ENCODE measurements around the gene NAA35.
A peak's percentile ranks its signal among the peaks of the same experiment; 100 is the strongest.
"Not testable (repeated sequence)": the region's sequence is repeated elsewhere in the genome, so short reads cannot be mapped to it uniquely, and the experiment has no call there.

The NAA35 gene

DNA sequence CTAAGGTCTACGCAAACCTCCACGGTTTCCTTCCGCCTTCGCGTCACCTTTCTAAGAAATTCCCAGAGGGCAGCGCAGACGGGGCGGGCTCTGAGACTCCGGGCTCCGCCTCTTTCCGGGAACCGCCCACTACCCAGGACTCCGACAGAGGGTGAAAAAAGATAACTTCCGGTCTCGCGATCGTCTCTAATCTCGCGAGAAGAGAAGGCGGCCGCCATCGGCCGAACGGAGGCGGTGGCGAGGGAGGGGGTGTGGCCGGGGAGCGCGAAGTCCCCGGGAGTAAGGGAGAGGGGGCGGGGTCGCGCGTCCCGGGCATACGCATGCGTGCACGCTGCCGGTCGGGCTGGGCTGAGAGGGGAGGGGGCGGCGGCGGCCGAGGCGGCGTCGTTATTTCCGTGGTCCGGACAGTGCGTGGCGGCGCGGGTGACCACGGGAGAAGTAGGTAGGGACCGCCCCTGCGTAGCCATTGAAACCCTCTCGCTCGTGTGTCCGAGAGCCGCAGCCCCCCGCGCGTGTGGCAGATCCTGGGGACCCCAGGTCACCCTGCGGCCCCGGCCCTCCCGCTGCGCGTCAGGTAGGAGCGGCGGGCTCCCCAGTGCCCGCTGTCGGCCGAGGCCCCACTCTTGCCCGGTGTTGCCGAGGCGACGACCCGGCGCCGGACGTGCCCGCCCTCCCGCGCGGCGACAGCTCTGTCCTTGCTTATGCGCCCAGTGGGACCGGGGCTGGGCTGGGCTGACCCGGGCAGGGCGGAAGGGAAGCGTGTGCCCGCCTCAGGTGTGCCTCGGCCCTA is at the start of gene NAA35:
TSS of gene NAA35 (plus strand) at position 315 of the 790 bp plus-strand sequence. CDS start 1,014 bp downstream, outside the sequence.
- peak; percentile 99 for DNase-seq

DNA sequence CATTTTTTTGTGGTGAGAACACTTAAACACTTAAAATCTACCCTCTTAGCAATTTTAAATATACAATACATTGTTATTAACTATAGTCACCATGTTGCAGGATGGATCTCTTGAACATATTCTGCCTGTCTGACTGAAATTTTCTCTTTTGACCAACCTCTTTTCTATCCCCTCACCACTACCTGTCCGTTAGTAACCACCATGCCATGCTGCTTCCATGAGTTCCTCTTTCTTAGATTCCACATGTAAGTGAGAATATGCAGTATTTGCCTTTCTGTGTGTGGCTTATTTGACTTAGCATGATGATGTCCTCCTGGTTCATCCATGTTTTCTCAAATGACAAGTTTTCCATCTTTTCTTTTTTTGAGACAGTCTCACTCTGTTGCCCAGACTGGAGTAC is 48.5 kb upstream of the NAA35 start:
- DNase-seq: no peak

DNA sequence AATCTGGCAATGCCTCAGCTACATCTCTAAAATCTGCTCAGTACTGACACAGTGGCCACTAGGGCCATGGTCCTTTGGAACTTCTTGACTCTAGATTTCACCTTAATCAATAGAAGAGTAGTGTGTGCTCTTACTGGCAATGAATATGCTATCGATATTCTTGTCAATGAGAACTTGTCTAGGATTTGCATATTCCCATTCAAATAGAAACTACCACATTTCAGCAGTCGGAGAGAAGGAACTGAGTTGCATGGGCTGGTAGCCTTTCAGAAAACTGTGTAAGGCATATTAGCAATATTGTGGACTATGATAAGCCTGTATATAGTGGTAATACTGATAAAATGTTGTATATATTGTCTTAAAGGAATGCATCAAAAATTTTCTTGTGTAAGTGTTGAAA is 45.3 kb upstream of the NAA35 start:
- no peak for DNase-seq

DNA sequence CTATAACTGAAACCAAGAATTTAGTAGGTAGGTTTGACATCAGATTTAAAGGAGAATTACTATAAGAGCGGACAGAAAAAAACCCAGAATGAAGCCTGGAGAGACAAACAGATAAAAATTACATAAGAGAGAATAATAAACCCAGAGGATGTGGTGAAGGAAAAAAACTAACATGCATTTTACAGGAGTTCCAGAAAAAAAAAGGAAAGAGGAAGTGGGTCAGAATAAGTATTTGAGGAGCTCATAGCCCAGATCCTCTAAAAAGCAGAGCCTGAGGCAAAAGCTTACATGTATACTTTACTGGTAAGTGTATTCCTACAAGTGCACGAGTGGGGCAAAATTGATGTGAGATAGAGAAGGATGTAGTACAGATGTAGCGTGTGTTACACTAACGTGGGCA is 43.1 kb upstream of the NAA35 start:
- no peak for DNase-seq

DNA sequence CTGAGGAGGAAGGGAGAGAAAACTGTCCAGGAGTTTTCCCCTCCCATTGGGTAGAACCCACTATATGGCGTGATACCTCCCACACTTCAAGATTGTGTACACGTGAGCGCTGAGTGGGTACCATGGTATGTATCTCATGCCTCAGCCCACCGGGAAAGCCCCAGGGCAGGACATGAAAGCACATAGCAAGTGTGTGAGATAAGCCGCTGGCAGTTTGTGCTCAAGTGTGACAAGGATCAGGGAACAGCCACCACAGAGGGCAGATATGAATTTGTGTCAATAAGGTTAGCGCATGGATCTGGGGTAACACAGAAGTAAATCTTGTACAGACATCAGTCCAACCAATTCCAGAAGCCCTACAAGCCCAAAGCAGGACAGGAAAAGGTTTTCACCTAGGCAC is 42.6 kb upstream of the NAA35 start:
- DNase-seq: no peak

DNA sequence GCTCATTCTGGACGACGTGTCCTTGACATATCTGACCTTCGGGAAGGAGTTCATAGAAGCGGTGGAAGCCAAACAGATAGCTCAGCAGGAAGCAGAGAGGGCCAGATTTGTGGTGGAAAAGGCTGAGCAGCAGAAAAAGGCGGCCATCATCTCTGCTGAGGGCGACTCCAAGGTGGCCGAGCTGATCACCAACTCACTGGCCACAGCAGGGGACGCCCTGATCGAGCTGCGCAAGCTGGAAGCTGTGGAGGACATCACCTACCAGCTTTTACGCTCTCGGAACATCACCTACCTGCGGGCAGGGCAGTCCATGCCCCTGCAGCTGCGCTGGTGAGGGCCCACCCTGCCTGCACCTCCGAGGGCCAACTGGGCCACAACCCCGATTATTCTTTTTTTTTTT is 41.6 kb upstream of the NAA35 start:
- DNase-seq: no peak

DNA sequence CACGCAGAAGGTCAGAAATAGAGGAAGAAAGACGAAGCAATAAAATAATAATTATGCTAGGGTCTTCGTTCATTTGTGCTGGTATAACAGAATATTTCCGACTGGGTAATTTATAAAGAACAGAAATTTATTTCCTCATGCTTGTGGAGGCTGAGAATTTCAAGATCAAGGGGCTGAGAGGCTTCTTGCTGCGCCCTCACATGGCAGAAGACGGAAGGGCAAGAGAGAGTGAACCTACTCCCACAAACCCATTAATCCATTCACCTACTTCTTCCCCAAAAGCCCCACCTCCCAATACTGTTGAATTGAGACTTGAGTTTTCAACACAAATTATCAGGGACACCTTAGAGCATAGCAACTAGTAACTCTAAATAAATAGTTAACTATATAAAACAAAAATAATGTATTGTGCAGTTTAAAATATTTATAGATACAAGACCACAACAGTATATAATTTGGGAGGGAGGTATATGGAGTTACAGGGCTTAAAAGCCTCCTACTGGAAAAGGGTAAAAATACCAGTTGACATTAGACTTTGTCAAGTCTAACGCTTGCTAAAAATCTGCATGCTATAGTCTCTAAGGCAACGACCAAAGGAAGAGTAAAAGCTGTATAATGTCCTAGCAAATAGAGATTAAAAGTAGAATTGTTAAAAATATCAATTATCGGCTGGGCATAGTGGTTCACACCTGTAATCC is 40.3 kb upstream of the NAA35 start:
- peak; percentile 28 to 58 for DNase-seq

DNA sequence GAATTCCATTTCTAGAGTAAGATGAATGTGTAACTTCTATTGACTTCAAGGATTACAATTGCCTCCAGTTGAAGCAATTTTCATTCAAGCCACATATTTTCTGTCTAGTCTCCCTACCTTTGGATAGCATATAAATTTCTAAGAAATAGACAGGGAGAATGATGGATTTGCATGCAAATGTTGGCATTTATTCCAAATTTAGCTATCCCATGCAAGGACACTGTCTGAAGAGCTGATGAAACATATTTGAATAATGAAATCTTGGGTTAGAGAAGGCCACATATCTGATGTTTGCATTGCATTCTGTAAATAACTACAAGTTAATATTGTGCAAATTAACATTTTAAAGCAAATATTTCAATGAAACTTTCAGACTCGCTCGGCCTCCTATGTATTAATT is 36.0 kb upstream of the NAA35 start:
- no peak for DNase-seq

DNA sequence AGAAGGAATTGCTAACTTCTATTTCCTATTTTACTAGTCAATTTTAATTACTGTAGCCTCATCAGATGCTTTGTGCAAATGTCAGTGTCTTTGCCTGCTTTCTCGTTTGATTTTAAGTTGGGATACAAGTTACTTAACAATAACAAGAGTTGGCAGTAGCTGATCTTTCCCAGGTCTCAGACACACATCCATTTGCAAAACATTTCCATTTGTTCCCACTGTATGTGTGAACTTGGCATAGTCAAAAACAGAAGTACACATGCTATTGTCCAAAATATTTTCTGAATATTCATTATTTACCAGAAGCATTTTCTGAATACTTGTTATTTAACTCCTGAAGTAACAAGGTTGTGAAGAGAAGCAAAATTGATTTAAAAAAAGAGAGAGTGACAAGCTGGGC is 35.0 kb upstream of the NAA35 start:
- DNase-seq: no peak

DNA sequence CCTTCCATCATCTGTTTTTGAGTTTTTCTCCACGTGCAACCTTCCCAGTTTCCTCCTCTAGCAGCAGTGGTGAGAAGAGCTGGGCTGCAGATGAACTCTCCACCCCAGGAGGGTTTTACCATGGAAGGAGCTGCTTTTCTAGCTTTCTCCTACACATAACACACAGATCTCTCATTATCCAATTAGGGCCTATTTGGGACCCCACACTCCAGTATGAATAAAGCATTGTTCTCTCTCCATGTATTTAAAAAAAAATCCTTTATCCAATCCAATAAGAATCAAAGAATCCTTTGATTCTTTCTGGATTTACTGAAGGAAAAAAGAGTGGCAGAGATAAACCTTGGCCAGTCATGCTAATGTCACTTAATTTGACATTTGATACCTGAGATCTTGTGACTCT is 31.6 kb upstream of the NAA35 start:
- DNase-seq: no peak

DNA sequence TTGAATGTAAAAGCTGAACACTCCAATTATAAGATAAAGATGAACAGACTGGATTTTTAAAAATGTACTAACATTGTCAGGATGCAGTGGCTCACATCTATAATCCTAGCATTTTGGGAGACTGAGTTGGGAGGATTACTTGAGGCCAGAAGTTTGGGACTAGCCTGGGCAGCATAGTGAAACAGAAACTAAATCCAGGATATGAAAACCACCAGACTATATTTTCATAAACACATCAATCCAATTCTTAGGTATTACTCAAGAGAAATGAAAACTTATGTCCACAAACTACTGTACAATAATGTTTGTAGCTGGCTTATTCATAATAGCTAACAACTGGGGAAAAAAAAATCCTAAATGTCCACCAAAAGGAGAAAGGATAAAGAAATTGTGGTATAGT is 26.8 kb upstream of the NAA35 start:
- no peak for DNase-seq

DNA sequence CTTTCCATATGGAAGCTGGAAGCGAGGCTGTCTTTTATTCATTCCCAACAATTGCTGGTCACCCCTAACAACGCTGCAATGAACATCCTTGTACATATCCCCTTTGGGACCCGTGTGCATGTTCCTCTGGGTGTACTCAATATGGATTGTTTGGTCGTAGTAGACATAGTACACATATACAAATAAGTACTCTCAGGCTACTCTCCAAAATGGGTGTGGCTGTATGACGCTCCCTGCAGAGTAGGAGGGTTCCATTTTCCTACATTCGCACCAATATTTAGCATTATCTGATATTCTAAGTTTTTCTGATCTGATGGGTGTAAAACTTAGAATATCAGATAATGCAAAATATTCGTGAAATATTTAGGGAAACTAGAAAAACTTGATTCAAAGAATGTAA is 23.2 kb upstream of the NAA35 start:
- no peak for DNase-seq

DNA sequence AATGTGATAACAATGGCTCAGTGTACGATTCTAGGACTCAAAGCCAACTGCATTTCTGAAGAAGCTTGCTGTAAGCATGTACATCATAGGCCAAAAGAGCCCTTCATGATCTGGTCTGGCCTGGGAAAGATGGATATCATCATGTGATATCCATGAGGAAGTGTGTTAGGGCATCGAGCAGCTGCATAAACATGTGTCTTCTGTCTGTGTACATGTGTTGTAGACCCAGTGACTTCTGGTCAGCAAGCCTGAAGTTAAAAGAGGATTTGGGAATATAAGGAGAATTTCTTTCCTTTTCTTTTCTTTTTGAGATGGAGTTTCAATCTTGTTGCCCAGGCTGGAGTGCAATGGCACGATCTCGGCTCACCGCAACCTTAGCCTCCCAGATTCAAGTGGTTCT is 15.5 kb upstream of the NAA35 start:
- DNase-seq: no peak

DNA sequence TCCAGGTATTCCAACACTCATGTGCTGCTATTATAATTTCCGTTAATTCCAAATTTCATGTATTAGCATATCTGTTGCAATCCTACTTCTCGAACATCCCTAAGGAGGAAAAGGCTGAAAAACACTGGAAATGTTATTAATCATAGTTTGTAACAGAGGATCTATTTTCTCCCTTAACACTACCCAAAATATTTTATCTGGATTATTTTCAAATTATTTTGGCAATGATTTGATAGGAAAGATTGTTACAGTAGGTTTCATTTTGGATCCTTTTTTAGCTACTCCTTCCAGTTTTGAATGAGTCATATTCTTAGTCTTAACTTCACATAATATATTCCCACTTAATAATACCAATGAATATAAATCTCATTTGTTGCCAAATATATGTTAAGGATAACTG is 13.9 kb upstream of the NAA35 start:
- DNase-seq: no peak

DNA sequence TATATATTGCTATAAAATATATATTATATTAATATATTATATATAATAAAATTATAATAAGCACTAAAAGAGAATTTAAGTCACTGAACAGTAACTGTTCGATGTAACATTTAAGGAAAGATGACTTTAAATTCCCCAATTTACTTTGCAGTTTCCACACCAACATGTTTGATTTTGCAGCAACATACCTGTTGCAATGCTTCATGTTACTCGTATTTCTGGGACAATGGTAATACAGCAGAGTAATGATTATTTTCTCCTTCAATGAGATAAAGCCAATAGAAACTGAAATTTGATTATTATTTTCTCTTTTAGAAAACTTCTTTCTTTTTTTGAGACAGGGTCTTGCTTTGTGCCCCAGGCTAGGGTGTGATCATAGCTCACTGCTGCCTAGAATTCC is 9.5 kb upstream of the NAA35 start:
- no peak for DNase-seq

DNA sequence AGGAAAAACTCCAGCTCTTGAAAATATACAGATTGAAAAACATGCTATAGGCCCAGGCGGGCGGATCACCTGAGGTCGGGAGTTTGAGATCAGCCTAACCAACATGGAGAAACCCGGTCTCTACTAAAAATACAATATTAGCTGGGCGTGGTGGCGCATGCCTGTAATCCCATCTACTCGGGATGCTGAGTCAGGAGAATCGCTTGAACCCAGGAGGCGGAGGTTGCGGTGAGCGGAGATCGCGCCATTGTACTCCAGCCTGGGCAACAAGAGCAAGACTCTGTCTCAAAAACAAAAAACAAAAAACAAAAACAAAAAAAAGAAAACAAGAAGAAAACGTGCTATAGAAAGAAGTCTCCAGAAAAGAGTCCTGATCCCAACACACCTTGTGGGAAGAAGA is 5.0 kb upstream of the NAA35 start:
- DNase-seq: not testable (repeated sequence)

DNA sequence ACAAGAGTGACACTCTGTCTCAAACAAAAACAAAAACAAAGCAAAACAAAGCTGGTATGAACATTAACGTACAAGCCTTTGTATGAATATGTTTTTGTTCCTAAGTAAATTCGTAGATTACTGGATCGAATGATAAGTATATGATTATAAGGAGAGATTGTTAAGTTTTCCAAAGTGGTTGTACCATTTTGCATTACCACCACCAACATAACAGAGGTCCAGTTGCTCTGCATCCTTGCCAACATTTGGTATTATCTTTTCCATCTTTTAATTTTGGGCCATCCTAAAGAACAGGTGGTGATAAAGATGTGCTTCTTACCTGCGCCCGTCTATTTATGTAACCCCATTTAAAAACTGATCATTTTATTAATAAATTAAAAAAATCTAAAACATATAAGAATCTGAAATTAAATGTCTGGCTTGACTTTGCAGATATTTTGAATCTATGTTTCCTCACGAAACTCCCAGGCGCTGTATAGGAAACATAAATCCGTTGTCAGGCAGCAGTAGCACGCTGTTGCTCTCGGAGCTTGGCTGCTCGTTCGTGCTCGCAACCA is 593 bp upstream of the NAA35 start:
- DNase-seq: no peak

DNA sequence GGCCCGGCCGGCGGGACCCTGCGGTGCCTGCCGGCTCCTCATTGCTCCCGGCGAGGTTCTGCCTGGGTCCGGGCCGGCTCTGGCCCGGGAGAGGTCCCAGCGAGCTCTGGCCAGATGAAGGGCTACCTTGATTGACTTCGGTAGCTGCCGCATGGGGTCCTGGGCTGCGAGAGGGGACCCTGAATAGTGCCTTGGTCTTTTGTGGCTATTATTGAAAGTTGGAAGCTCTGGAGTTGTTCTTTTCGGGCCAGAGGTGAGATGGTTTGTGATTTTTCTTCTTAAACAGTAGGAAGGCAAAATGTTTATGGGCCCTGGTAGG is 635 bp downstream of the NAA35 start:
- DNase-seq: no peak

DNA sequence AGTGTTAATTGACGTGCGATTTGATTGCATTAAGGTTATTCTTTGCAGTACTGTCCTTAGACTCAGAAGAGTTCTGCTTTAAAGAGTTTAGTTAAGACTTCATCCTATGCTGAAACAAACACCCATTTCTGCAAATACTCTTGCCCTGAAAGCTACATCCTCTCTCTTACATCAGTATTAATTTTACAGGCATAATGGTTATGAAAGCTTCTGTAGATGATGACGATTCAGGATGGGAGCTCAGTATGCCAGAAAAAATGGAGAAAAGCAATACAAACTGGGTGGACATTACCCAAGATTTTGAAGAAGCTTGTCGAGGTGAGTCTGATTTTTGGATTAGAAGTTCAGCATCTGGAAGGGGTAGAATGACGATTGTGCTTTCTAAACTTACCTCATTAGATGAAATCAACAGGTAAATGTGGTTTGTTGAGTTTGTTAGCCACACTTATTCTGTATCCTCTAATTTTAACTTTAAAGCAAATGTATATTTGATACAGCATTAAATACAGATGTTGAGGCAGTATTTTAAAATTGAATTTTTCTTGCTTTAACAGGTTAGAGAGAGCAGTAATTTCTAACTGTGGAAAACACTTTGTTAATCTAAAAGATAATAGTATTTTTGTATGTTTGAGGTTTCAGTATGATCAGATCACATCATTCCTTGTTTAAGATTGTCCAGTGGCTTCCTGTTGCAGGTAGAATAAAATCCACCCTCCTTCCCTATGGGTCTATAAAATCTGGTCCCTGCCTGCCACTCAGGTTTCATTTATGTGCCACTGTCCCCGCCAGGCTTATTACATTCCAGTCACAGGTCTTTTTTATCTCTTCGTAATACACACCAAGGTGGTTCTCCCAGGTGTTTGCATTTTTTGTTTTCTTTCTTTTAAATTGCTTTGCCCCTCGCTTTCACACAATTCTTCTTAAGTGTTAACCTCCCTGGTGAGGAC is 1.3 kb downstream of the NAA35 start:
- DNase-seq: no peak

DNA sequence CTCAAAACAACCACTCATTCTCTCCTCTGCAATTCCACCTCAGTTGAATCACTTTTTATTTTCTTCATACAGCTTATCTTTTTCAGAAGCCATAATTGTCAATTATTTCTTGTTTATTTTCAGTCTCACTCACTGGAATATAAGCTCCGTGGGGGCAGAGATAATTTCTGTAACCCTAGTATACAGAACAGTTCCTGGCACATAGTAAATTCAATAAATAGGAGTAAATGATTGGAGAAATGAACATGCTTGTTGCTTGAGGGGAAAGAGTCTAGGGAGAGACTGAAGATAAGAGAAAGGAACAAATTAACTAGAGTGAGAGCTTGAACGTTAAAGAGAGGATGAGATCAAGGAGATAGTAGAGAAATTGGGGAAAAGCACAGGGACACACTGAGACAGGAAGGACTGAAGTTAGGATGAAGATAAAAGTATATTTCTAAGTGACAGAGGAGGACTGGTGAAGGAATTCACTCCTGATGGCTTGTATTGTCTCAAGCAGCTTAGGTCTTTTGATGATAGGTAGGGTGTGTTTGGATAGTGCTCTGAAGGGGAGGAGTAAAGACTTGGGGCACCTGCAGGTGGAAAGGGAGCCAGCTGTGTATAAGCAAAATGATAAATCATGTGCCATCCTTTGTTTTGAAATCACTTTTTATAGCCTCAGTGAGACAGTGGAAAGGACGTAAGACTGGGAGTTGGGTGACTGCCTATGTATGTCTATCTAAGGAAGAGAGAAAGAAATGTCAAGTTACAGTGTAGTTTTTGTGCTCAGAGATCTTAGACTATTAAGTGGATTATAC is 2.2 kb downstream of the NAA35 start:
- DNase-seq: no peak

DNA sequence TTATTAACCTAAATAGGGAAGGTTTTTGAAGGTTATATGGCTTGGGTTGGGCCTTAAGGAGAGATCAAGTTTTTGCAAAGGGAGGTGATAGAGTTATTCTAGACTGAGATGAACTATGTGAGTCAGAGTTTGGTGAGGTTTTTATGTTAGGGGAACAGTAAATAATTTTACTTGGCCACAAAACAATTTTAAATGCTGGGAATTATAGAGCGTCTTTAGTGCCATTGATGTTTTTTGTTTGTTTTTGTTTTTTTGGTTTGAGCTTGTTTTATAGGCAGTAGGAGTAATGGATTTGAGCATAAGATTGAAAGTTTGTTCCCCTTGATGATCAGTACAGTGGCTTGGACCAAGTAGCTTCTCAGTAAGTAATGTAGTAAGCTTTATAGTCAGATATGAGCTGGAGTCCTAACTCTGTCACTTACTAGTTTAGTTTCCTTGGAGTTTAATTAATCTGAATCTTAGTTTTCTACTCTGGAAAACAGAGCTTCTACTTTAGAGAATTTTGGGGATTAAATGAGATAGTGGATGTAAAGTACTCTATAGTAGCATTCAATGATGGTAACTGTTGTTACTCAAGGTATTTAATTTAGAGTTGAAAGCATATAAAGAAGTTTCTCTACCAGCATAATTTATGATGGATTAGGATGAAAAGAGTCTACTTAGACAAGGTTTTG is 2.9 kb downstream of the NAA35 start:
- no peak for DNase-seq

DNA sequence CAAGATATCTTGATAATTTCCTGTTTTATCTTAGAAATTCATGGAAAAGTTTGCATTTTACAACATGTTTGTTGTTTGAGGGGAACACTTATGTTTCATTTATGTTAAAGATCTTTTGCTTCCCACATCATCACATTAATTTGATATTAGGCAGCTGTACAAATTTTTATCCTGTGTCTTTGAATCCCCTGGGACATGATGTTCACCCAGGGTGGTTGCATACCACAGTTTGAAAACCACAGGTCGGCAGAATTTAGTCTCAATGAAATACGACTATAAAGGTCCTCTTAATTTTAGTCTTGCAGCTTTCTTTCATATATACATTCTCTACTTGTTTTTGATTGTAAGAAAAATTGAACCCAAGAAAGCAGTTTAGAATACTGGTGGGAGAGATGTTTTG is 3.7 kb downstream of the NAA35 start:
- no peak for DNase-seq

Data from stimulated activated CD4-positive, alpha-beta T cell treated with anti-CD3 and anti-CD28 coated beads, Interleukin-2, amount 100 ng/mL, for 24 hours (primary cell).